ENCODE measurements around the gene ZNF101.

Gene ZNF101

DNA sequence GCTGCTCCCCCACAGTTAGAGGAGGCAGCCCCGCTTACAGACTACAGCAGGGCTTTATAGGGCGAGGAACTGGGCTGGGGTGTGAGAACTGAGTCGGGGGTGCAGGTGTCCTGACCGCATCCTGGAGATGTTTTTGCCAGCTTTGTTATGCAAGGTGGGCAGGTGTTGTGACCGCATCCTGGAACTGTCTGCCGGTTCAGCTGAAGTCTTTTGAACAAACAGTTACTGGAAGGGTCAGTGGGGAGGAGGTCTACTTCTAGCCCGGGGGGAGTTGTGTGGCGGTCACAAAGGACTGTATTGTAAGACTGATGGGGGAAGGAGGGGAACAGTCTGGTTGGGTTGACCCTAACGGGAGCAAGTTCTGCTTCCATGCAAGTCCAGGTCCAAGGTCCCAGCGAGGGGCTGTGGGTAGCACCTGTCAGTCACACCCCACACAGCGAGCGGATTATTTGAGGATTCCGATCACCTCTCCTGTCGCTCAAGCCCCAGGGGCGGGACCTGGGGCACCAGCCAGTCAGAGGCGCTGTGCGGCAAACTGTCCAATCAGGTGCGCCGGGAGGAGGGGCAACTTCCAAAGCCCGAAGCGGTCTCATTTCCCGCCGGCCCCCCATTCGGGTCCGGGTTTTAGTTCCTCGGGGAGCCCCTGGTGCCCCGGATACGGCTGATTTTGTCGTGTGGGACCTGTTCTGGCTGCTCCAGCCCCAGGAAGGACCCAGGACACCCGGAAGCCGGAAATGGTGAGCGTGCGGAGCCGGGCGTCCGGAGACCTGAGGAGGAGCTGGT, at the start of gene ZNF101:
TSS of gene ZNF101 (plus strand) at position 610 of the 783 bp plus-strand sequence. CDS start at position 735, 125 bp downstream.
- peak; percentile 93 for DNase-seq (ENCODE audit: low spot score)

DNA sequence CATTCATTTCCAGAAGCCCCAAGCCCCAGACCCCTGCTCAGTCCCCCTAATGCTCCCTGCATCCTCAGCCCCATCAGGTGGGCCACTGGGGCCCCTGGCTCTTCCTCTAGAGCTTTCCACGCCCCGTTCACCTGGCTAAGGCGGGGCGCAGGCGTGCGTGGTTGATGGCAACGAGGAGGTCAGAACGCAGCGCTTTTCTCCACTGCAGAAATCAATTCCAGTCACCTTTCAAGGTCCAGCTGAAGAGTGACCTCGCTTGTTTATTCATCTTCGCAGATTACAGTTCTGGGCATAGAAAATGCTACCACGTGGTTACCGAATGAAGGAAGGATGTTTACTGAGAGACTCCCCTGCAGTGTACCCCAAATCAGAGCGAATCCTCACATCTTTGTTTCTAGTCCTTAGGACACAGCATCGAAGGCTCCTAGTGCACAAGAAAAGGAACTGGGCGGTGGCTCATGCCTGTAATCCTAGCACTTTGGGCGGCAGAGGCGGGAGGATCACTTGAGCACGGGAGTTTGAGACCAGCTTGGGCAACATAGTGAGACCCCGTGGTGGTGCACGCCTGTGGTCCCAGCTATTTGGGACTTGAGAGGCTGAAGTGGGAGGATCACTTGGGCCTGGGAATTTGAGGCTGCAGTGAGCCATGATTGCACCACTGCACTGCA, 49.3 kb upstream of the ZNF101 start:
- DNase-seq (ENCODE audit: low spot score), result no peak

DNA sequence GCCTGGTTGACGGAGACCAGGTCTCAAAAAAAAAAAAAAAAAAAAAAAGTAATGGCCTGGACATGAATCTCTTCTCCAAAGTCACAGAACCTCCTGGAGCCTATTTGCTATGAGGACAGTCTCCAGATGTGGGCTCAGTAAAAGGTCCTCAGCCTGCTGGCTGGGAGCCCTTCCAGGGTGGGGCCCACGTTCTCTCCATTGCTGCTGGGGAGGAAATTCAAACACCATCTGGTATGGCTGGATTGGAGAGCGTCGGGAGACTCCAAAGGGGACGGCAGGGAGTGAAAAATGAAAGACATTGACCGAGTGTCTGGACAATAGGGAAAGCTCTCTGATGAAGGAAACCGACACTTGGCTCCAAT, 48.8 kb upstream of the ZNF101 start:
- no peak for DNase-seq (ENCODE audit: low spot score)

DNA sequence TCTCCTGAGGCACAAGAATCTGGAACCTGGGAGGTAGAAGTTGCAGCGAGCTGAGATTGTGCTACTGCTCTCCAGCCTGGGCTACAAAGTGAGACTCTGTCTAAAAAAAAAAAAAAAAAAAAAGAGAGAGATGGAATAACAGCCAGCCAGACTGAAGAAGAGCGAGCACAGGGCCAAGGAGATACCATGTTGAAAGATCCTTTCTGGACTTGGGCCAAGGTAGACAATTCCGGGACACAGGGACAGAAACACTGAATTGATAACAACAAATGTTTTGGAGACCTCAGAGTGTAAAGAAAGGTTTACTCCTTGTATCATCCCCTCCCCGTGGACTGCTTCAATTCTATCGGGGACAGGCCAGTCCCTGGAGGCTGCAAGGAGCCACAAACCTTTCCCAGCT, 45.3 kb upstream of the ZNF101 start:
- no peak for DNase-seq (ENCODE audit: low spot score)

DNA sequence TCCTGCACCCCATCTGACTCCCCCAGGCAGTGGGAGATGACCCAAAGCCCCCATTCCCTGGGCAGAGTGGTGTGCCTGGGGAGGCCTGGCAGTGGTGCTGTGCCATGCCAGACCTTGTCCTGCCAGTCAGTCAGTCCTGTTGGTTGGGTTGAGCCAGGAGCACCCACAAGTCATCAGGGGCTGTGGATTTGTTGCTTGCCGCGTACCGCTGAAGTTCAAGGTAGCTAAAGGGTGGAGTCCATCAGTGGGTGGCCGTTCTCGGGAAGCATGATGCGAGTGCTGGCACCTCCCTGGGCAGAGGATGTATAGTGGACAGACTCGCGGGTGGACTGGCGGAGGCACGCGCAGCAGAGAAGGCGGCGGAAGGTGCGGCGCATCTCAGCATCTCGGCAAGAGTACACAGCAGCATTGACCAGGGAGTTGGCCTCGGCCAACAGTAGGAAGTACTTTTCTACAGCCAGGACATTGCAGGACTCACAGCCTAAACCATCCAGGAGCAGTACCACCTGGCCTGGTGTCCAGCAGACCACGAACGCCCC, 44.5 kb upstream of the ZNF101 start:
- DNase-seq (ENCODE audit: low spot score), result no peak

DNA sequence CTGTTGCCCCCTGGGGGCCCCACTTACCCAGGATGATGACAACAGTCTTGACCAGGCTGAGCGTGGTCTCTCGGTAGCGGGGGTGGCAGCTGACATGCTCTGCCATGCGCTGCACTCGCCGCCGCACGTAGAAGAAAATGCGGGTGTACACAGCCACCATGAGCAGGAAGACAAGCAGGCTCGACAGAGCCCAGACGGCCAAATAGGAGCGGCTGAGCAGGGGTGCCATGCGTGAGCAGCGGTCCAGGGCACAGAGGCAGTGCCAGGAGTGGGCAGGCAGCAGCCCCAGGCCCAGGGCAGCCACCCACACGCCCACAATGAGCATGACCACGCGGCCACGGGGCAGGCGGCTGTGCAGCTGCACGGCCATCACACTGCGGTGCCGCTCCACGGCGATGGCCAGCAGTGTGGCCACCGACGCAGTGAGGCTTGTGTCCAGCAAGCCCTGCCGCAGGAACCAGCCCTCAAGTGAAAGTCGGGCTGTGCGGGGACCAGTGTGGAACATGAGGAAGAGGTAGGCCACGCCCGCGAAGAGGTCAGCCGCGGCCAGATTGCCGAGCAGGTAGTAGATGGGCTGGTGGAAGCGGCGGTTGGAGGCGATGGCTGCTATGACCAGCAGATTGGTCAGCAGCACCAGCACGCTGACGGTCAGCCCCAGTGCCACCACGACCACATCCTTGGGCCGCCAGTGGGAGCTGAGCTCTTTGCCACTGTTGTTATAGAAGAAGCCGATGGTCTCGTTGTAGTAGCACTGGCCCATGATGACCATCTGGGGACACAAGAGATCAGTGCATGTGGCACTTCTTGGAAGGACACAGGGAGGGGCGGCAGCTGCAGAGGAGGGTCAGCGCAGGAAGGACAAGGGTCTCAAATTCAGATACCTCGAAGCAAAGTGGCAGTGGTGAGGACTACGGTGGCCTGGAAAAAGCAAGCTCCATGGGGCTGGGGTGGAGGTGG, 41.8 kb upstream of the ZNF101 start:
- DNase-seq (ENCODE audit: low spot score), result no peak

DNA sequence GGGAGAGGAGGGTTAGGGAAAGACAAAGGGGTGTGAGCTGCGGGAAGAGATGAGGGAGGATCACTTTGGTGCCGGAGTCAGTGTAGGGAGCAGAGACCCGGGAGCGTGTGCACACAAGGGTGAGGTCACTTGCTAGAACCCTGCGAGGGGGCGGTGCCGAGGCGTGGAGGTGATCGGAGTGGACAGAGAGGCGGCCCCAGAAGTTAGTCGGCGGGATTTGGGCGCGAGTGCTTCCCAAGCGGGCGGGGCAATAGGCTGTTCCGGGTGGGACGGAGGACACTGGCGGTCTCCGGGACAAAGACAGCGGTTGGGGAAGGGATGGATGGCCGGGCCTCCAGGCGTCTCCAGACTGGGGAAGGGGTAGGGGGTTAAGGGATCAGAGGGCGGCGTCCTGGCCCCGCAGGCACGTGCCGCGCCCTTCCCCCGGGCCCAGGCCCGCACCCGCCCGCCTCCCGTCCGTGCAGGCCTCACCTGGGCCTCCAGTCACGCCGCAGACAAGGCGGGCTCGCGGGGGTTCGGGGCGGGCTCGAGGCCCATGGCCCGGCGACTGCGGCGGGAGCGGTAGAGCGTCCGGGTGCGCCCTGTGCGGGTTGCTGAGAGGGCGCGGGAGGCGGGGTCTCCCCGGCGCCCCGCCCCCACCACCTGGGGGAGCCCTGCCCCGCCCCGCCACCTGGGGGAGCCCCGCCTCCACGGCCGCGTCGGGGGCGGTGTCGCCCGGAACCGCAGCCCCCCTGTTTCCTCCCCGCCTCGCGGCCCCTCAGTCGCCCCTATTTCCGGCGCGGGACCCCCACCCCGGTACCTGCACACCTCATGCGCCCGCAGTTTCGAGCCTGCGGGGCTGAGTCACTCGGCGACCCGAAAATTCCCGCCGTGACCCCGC, 40.8 kb upstream of the ZNF101 start, which contains the start of gene LPAR2:
TSS of gene LPAR2 (minus strand) at position 600 of the 880 bp plus-strand sequence. CDS start 945 bp downstream, outside the sequence.
- no peak for DNase-seq (ENCODE audit: low spot score)

DNA sequence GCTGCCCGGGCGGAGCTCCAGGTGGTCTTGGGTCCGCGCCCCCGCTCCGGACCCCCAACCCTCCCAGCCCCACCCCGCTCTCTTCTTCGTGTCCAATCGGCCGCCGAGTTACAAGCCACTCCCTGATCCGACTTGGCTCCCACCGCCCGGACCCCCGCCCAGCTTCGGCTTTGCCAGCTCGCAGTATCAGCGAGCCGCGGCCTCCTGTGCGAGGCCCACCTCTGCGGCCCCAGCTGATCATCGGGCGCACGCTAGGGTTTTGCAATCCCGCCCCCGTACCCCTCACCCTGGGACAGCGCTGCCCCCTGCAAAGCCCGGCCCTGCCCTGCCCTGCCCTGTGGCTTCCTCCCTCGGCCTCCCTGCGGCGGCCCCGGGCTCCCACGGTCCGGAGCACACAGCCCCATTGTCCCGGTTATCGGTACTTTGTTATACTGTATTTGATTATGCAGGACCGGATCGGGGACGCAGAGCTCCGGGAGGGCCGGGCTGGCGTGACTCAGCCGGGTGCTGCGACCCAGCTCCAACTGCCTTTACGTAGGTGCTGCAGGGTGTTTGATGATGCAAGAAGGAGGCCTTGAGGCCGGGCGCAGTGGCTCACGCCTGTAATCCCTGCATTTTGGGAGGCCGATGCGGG, 40.0 kb upstream of the ZNF101 start:
- DNase-seq (ENCODE audit: low spot score), result no peak

DNA sequence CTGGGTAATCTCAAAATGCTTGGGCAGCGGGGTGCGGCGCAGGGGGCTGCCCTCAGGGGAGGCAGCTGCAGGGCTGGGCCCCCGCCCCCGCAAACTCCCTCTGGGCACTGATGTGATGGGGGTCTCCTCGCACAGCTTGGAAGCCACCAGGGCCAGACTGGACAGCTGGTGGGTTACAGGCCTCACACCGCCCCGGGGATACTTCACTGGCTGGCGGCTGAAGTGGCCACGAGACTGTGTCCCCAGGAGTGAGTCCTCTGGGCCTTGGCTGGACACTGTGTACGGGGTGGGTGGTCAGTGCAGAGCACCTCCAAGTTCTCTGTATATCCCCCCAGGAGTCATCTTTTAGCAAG, 38.6 kb upstream of the ZNF101 start:
- DNase-seq (ENCODE audit: low spot score), result no peak

DNA sequence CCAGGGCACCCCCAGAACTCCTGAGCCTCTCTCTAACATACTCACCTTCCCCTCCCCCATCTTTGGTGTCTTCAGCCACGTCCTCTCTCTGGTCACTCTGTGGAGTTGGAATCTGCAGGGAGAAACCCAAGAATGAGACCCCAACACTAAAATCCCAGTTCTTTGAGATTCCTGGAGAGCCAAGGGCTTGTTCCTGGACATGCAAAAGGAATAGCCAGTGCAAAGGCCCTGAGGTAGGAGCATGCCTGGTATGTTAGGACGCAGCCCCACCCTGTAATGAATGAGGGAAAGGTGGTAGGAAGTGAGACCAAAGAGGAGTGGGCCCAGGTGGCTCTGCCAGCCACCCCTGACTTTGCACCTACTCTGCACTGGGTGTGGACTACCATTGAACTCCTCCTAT, 38.2 kb upstream of the ZNF101 start:
- DNase-seq (ENCODE audit: low spot score), result no peak

DNA sequence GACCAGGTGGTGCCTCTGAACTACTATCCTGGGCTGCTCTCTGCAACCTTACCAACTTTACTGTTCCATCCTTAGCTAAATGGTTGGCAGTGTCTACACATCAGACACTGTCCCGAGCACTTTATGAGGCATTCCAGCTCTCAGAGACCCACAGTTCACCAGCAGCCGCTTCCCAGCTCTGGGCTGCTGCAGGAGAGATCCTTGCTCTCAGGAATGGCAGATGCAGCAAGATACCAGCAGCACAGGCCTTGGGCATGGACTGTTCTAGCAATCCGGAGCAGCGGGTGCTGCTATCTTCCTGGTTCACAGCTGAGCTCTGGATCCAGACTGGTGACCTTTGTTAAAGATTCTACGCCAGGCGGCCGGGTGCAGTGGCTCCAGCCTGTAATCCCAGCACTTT, 37.3 kb upstream of the ZNF101 start:
- no peak for DNase-seq (ENCODE audit: low spot score)

DNA sequence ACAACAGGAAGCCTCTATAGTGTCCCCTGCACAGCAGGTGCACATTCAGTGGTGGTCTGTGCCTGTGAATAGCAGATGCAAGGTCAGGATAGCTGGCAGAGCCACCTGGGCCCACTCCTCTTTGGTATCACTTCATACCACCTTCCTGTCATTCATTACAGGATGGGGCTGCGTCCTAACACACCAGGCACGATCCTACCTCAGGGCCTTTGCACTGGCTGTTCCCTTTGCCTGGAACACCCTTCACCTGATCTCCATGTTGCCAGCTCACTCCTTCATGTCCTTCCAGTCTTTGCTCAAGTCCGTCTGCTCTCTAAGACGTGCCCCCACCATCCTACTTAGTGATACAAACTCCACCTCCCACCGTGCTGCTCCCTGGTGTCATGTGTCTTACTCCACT, 36.0 kb upstream of the ZNF101 start:
- DNase-seq (ENCODE audit: low spot score), result no peak

DNA sequence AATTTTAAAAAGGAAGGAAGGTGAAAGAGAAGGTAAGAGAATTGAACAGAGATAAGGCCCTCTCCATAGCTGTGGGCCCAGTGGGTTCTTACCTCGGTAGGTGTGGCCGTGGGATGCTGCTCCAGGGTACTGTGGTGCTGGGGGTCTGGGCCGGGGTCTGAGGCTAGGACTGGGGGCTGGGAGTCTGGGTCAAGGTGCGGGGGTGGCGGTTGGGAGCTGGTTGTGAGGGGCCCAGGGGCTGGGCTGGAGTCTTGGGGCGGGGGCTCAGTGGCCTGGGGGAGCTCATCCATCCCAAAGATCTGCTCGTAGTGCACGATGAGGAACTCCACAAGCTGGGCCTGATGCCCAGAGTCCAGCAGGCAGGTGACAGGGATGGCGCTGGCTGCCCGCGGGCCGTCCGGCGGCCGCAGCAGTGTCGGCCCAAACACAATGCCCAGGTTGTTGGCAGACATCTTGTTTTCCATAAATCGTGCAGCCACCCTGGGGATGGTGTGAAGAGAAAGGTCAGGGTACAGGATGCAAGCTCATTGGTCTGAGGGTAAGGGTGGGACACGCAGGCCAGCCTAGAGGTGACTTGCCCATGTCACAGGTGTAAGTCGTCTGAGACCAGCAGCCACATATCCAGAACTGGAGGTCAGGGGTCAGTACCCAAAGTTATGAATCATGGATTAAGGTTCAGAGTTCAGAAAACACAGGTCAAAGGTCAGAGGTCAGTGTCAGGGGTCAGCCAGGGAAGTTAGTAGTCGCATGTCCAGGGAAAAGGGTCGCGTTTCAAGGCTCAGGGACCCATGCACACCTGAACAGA, 34.7 kb upstream of the ZNF101 start:
- DNase-seq (ENCODE audit: low spot score), result no peak

DNA sequence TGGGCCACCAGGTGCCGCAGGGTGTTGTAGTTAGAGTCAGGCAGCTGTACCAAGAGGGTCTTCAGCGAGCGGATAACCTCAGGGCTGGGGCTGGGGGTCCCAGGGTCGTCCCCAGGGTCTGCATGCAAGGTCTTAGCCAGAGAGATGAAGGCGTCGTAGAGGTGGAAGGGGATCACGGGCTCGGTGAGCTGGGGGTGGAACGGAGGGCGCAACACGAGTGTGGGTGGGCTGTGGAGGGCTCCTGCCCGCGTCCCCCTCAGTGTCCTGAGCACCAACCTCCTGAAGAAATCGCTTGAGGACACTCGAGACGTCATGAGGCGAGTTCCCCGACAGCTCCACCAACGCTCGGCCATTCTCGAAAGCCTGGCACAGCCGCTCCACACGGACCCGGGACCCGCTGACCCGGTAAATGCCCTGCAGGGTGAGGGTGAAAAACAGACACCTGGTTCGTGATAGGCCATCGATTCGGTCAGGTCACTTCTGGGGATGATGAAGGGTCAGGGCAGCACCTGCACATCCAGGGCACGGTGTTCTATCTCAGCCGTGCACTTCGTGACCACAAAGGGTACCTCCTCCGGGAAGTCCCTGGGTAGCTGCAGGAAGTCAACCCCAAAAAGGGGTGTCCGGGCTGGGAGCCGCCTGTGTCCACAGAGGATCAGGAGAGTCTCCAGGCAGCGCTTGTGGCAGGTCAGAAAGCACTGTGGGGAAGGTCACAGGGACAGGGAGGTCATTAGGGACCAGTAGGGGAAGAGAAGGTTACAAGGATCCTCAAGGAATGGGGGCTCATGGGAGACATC, 33.9 kb upstream of the ZNF101 start:
- DNase-seq (ENCODE audit: low spot score), result no peak

DNA sequence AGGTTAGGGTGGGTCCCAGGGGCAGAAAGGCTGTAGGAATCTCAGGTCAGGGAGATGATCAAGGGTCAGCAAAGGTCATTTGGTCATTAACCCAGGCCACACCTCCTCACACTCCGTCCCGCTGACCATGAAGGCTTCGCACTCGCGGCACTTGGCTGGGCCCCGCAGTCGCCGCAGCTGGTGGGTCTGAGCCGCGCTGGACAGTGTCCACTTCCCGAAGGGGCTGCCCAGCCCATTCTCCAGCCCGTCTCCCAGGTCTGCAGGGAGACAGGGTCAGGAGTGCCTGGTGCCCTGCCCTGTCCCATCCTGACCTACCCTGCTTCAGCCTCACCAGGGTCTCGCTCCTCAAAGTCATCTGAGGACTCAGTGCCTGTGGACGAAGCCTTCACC, 33.3 kb upstream of the ZNF101 start:
- no peak for DNase-seq (ENCODE audit: low spot score)

DNA sequence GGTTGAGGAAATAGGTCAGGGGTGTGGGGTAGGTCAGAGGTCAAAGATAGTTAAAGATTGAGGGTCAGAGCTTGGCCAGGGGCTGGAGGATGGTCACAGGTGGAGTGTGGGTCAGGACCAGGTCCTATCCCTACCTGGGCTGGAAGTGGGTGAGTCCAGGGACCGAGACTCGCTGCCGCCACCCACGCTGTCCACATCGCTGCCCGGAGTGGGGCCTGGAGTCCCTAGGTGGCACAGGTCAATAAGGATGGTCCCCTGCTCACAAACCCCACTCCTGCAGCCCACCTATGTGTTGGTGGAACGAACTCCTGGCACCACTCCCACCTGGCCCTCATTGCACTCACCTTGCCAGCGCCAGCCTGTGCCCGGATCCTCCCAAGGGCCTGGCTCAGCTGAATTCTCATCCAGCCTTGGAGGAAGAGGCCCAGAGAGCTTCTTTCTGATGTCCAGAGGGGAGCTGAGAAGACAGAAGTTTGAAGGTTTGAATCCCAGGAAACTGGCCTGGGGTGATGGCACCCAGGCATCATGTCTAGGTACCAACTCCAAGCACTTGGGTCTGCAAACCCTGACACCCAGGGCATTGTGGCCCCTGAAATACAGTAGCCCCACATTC, 32.0 kb upstream of the ZNF101 start:
- no peak for DNase-seq (ENCODE audit: low spot score)

DNA sequence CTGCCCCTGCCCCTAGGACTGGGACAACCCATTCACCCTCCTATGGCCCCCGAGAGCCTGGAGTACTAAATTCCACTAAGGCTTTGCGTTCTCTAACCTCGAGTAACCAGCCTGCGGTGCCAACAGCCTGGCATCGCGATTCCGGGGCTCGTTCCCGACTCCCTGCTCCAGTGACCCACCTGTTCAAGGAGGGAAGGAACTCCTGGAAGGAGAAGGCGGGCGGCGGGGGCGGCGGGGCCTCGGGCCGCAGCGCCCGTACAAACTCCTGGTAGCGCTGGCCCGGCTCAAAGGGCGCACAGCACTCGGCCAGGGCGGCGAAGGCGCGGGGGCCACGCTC, 31.5 kb upstream of the ZNF101 start:
- DNase-seq (ENCODE audit: low spot score), result no peak

DNA sequence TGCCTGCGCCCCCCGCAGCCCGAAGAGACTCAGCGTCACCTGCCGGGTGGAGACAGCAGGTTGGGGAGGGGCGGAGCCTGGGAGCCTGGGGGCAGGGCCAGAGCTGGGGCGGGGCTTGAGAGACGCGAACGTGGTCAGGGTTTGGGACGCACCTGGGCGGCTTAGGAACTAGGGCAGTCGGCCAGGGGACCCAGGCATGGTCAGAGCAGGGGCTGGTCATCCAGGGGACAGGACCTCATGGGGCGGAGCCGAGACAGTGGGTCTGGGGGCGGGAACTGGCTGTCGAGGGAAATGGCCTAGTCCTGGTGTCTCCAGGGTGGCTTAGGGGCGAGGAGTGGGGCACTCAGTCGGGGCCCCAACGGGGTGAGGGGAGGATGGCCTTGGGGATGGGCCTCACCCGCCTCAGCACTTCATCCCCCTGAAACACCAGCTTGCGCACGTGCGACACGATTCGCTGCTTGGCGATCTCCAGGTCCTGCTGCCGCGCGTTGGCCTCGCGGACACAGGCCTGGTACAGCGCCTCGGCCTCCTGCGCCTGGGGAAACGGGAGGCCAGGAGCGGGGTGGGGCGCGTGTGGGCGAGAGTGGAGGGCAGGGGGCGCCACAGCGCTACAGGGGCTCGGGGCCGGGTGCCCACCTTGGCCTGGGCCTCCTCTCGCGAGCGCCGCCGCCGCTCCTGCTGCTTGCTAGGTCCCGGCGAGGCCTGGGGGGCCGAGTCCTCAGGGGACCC, 31.0 kb upstream of the ZNF101 start:
- DNase-seq (ENCODE audit: low spot score), result no peak

Measured in putamen (tissue), 1 donor.